Measurements from ENCODE around the gene ELOVL3. TPM values are rescaled to one million over a fixed set of nuclear protein-coding genes. Genes with fewer than 3 reads are reported as not detected.

Gene ELOVL3
- total and polyA plus RNA-seq, 10 of the 15 experiments (the other 5 are each of a cell fraction or from before 2014, with no cell fraction given) = 0.10 to 0.18 (median 0.11) TPM; not detected in 7

GRCh38 chr10:102240467-102241031 lies 14.4 kb downstream of the ELOVL3 start (continued):
- no peak for TF ChIP-seq NFIC (IDR thresholded peaks at IDR 0.05; ENCODE audit: low read depth, low read length)
- no peak for TF ChIP-seq HCFC1 (IDR thresholded peaks at IDR 0.05; ENCODE audit: low read length)
- TF ChIP-seq RUNX3 (IDR thresholded peaks at IDR 0.05; ENCODE audit: low read length) = no peak
- TF ChIP-seq ATF7 (IDR thresholded peaks at IDR 0.05; ENCODE audit: low read depth) = no peak
- TF ChIP-seq ZNF274 (IDR thresholded peaks at IDR 0.05; ENCODE audit: insufficient read depth, insufficient read length) = no peak
- no peak for TF ChIP-seq MTA2 (IDR thresholded peaks at IDR 0.05; ENCODE audit: low read depth)

- BruUV-seq (replicated peaks) = no TSS peak
- Histone ChIP-seq H3K9me3 (replicated peaks; ENCODE audit: control insufficient read depth, insufficient read depth, low read length) (no peaks in the 10 kb centered on the region), H3K27ac (ENCODE audit: control insufficient read depth, insufficient read depth) (no peak overlapping the region), H4K20me1 (ENCODE audit: control insufficient read depth, insufficient read depth) (no peaks in the 10 kb centered on the region), H3K27me3 (replicated peaks in 1 of 2; ENCODE audit: control insufficient read depth in 2 of 2, insufficient read depth in 2 of 2, low read length in 1 of 2) (peaks cover 8 to 15% of the 10 kb centered on the region in 2 experiments), H3K4me2 (ENCODE audit: control insufficient read depth, insufficient read depth) (peak overlapping the region; percentile 85), H3K4me1 (ENCODE audit: control insufficient read depth, insufficient read depth, low read length) (peaks cover 4% of the 10 kb centered on the region; the same call in 1 of the 2 replicates), H3K4me3 (peak overlapping the region; percentile 65; the same call in 1 of the 2 replicates), H3K79me2 (ENCODE audit: control insufficient read depth, insufficient read depth, low read length) (peaks cover 7% of the 10 kb centered on the region), H3K36me3 (ENCODE audit: control insufficient read depth in 2 of 2, insufficient read depth in 2 of 2, low read length in 1 of 2) (no peaks in the 10 kb centered on the region), H2AFZ (ENCODE audit: control insufficient read depth, low read depth, low read length) (no peak overlapping the region; the same call in 1 of the 2 replicates), H3K9ac (ENCODE audit: control insufficient read depth, insufficient read depth, low read length) (no peak overlapping the region)
- RAD21 ChIA-PET (ENCODE audit: unreplicated experiment) = no interaction called here
- SMC1A ChIA-PET (ENCODE audit: uncharacterized antibody, unreplicated experiment) = interaction anchor here (1.3 kb wide), 1 partner anchor 11 kb away, joined by 3 read pairs; no protein-coding TSS in a partner anchor
- 9% methylated on average over 19 of the region's 20 CpGs for WGBS (ENCODE audit: insufficient coverage, insufficient replicate concordance, low lambda C conversion rate, missing lambda C conversion rate)
- POLR2A ChIA-PET = no interaction called here
- FAIRE-seq (no peak), ATAC-seq (no peak), DNase-seq (ENCODE audit: low read depth, low spot score) (no peak)
- intact Hi-C loops (cut with micrococcal nuclease; ENCODE audit: unreplicated experiment) (no loop called here), in situ Hi-C loops (cut with MboI) (no loop called here)
- CTCF ChIA-PET = interaction anchor here (4.2 kb wide), 1 partner anchor 11 kb away, joined by 16 read pairs; no protein-coding TSS in a partner anchor
- no peak for TF ChIP-seq RUNX3 (IDR thresholded peaks at IDR 0.05; ENCODE audit: low read length)
- TF ChIP-seq, protein P1, sequence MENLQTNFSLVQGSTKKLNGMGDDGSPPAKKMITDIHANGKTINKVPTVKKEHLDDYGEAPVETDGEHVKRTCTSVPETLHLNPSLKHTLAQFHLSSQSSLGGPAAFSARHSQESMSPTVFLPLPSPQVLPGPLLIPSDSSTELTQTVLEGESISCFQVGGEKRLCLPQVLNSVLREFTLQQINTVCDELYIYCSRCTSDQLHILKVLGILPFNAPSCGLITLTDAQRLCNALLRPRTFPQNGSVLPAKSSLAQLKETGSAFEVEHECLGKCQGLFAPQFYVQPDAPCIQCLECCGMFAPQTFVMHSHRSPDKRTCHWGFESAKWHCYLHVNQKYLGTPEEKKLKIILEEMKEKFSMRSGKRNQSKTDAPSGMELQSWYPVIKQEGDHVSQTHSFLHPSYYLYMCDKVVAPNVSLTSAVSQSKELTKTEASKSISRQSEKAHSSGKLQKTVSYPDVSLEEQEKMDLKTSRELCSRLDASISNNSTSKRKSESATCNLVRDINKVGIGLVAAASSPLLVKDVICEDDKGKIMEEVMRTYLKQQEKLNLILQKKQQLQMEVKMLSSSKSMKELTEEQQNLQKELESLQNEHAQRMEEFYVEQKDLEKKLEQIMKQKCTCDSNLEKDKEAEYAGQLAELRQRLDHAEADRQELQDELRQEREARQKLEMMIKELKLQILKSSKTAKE (IDR thresholded peaks at IDR 0.05; ENCODE audit: low read depth, poor library complexity, severe bottlenecking) = no peak
- no peak for TF ChIP-seq SMARCA5 (IDR thresholded peaks at IDR 0.05)
- no peak for TF ChIP-seq MYB (IDR thresholded peaks at IDR 0.05; ENCODE audit: borderline replicate concordance, low read depth, low read length)
- no peak for TF ChIP-seq SREBF2 (IDR thresholded peaks at IDR 0.05; ENCODE audit: low read length)
- TF ChIP-seq, protein P2, sequence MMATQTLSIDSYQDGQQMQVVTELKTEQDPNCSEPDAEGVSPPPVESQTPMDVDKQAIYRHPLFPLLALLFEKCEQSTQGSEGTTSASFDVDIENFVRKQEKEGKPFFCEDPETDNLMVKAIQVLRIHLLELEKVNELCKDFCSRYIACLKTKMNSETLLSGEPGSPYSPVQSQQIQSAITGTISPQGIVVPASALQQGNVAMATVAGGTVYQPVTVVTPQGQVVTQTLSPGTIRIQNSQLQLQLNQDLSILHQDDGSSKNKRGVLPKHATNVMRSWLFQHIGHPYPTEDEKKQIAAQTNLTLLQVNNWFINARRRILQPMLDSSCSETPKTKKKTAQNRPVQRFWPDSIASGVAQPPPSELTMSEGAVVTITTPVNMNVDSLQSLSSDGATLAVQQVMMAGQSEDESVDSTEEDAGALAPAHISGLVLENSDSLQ (IDR thresholded peaks at IDR 0.05) = no peak
- TF ChIP-seq TCF3 (IDR thresholded peaks at IDR 0.05; ENCODE audit: borderline replicate concordance, insufficient read depth, low read depth, low read length) = no peak
- no peak for TF ChIP-seq MEF2A (IDR thresholded peaks at IDR 0.05; ENCODE audit: insufficient read depth, low read depth, low read length)
- no peak for TF ChIP-seq IKZF1 (conservative IDR thresholded peaks at IDR 0.05)
- TF ChIP-seq, protein P3, sequence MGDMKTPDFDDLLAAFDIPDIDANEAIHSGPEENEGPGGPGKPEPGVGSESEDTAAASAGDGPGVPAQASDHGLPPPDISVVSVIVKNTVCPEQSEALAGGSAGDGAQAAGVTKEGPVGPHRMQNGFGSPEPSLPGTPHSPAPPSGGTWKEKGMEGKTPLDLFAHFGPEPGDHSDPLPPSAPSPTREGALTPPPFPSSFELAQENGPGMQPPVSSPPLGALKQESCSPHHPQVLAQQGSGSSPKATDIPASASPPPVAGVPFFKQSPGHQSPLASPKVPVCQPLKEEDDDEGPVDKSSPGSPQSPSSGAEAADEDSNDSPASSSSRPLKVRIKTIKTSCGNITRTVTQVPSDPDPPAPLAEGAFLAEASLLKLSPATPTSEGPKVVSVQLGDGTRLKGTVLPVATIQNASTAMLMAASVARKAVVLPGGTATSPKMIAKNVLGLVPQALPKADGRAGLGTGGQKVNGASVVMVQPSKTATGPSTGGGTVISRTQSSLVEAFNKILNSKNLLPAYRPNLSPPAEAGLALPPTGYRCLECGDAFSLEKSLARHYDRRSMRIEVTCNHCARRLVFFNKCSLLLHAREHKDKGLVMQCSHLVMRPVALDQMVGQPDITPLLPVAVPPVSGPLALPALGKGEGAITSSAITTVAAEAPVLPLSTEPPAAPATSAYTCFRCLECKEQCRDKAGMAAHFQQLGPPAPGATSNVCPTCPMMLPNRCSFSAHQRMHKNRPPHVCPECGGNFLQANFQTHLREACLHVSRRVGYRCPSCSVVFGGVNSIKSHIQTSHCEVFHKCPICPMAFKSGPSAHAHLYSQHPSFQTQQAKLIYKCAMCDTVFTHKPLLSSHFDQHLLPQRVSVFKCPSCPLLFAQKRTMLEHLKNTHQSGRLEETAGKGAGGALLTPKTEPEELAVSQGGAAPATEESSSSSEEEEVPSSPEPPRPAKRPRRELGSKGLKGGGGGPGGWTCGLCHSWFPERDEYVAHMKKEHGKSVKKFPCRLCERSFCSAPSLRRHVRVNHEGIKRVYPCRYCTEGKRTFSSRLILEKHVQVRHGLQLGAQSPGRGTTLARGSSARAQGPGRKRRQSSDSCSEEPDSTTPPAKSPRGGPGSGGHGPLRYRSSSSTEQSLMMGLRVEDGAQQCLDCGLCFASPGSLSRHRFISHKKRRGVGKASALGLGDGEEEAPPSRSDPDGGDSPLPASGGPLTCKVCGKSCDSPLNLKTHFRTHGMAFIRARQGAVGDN (IDR thresholded peaks at IDR 0.05) = no peak
- TF ChIP-seq ZNF24 (IDR thresholded peaks at IDR 0.05) = no peak
- TF ChIP-seq NBN (IDR thresholded peaks at IDR 0.05) = no peak
- TF ChIP-seq FOS (IDR thresholded peaks at IDR 0.05; ENCODE audit: borderline replicate concordance, extremely low read depth, insufficient read length) = no peak
Measured at GRCh38 chr10:102241032-102241443, 14.9 kb downstream of the ELOVL3 start.
